ENCODE results near the gene C5.

C5 gene

GRCh38 chr9:120922404-120923195 lies 127.5 kb downstream of the C5 start:
- no peak for DNase-seq

GRCh38 chr9:120921661-120922181 lies 128.4 kb downstream of the C5 start:
- DNase-seq, result peak; percentile 5

GRCh38 chr9:120920806-120921178 lies 129.3 kb downstream of the C5 start:
- DNase-seq, result peak; percentile 12

GRCh38 chr9:120919843-120920805 lies 130.0 kb downstream of the C5 start:
- DNase-seq, result peak; percentile 23

GRCh38 chr9:120918931-120919842 lies 130.9 kb downstream of the C5 start:
- peak; percentile 3 for DNase-seq

- peak; percentile 1 for DNase-seq
Observed at GRCh38 chr9:120917929-120918762, 131.9 kb downstream of the C5 start.

GRCh38 chr9:120916991-120917880 lies 132.8 kb downstream of the C5 start:
- DNase-seq, result peak; percentile 1

GRCh38 chr9:120916588-120916987 lies 133.5 kb downstream of the C5 start:
- DNase-seq, result peak; percentile 1

- peak; percentile 69 for DNase-seq
Observed at GRCh38 chr9:120915854-120916470, 134.1 kb downstream of the C5 start.

- DNase-seq, result no peak
Observed at GRCh38 chr9:120914953-120915352, 135.1 kb downstream of the C5 start.

GRCh38 chr9:120914396-120914795 lies 135.7 kb downstream of the C5 start:
- peak; percentile 1 for DNase-seq

GRCh38 chr9:120913647-120914264 lies 136.3 kb downstream of the C5 start:
- peak; percentile 37 for DNase-seq

- no peak for DNase-seq
Observed at GRCh38 chr9:120912958-120913646, 137.0 kb downstream of the C5 start.

- no peak for DNase-seq
Observed at GRCh38 chr9:120911295-120911837, 138.7 kb downstream of the C5 start.

- DNase-seq, result peak; percentile 38
Observed at GRCh38 chr9:120910643-120911042, 139.4 kb downstream of the C5 start.

- peak; percentile 78 for DNase-seq
Observed at GRCh38 chr9:120909904-120910303, 140.2 kb downstream of the C5 start.

GRCh38 chr9:120905315-120906164 lies 144.5 kb downstream of the C5 start:
- peak; percentile 71 for DNase-seq

GRCh38 chr9:120904978-120905301 lies 145.1 kb downstream of the C5 start:
- DNase-seq, result no peak

All from CD4-positive, alpha-beta T cell treated with Interleukin-6 for 4 hours (primary cell).